ENCODE data around the gene B4GALNT3. TPM values are rescaled to one million over a fixed set of nuclear protein-coding genes. Genes with fewer than 3 reads are reported as not detected.

The B4GALNT3 gene
- polyA plus RNA-seq, 3 donors, result 0.56 to 6.3 (median 2.1) TPM

DNA sequence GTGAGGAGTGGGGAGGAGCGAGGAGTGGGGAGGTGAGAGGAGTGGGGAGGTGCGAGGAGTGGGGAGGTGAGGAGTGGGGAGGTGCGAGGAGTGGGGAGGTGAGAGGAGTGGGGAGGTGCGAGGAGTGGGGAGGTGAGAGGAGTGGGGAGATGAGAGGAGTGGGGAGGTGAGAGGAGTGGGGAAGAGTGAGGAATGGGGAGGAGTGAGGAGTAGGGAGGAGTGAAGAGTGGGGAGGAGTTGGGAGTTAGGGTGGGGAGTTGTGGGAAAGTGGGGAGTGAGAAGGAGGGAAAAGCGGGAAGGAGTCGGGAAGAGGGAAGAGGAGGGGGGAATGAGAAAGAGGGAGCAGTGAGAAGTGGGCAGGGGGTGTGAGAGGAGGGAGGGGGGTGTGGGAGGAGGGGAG lies 86.1 kb downstream of the B4GALNT3 start:
- no peak overlapping the region for H3K27ac ChIP-seq (ENCODE audit: low read depth, low read length)
- 59 to 69% (median 66%) methylated on average over 6 of the region's 6 CpGs for WGBS, 3 donors

DNA sequence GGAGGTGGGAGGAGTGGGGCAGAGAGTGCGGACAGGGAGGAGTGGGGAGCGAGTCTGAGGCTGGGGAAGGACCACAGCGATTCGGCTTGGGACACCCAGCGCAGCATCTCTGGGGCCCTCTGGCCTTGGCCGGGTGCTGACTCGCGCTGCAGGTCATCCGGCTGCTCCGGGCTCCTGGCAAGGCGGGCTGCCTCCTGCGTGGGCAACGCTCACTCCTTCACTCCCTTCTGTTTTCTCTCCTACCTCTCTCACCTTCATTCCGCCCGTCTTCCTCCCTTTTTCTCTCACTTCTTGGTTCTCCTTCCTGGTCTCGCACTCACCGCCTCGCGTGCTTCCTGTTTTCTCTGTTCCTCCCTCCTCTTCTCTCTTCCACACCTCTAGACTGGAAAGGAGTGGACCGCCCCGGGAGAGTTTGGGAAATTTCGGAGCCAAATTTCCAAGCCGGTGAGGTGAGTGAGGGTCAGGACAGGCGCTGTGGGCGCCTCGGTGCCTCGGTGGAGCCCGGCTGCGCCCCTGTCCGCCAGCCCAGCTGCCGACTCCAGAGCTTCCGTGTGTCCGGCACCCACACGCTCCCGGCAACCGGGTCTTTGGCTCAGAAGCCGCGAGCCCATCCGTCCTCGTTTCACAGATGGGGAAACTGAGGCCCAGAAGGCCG lies 86.7 kb downstream of the B4GALNT3 start:
- WGBS, 3 donors, result 63 to 78% (median 70%) methylated on average over 35 to 41 of the region's 41 CpGs
- no peak overlapping the region for H3K27ac ChIP-seq (ENCODE audit: low read depth, low read length)

DNA sequence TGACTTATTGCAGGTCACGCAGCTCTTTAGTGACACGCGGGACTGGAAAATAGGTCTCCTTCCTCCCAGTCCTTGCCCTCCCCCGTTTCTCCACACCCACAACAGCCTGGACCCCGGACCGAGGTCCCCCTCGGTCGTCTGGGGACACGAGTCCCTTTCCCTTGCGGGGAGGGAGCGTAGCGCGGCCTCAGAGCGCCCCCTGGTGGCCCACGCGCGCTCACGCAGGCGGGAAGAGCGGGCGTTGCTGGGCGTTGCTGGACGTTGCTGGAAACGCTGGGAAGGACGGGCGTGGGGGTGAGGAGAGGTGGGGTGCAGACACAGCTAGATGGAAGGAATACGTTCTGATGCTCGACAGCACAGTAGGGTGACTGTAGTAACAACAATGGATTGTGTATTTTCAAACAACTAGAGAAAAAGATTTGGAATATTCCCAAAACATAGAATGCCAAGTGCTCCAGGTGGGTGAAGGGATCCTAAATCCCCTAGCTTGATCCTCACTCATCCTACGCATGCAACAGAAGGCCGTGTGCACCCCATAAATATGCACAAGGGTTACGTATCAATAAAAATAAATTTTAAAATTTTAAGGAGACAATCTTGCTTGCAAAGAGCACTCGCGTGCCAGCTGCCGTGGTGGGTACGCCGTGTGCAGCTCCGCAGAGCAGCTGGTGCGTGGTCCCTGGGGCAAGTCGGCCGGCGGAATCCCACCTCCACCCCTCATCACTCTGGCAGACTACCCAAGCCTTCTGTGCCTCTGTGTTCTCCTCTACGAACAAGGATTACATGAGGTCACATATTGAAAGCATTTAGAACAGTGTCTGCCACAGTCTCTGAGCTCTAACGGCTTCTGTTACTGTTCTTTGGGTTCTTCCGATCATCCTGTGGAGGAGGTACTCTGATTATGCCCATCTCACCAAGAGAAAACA lies 87.4 kb downstream of the B4GALNT3 start:
- 26 to 28% (median 28%) methylated on average over 44 of the region's 44 CpGs for WGBS, 3 donors

DNA sequence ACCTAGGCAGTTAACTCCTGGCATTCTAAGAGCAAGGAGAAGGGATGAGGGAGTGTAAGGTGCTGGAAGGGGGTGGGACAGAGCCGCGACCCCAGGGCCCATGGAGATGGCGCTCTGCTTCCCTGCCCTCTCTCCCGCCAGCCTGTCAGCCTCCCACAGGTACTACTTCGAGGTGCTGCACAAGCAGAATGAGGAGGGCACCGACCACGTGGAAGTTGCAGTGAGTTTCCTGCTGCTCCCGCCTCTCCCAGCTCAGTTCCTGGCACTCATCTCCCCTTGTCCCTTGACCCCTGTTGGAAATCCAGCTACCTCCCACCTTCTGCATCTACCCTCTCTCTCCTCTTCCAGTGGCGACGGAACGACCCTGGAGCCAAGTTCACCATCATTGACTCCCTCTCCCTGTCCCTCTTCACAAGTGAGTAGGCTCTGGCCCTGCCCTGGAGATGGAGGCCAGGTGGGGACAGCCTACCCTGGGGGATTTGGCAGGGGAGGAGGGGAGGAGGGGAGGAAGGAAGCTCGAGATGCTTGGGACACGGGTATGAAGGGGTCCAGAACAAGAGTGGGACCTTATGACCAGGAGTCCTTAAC lies 88.2 kb downstream of the B4GALNT3 start:
- no peak overlapping the region for H3K27ac ChIP-seq (ENCODE audit: low read depth, low read length)
- 63 to 64% (median 63%) methylated on average over 12 to 13 of the region's 13 CpGs for WGBS, 3 donors

More for the DNA sequence above, 87.4 kb downstream of the B4GALNT3 start:
- no peak overlapping the region for H3K27ac ChIP-seq (ENCODE audit: low read depth, low read length)

DNA sequence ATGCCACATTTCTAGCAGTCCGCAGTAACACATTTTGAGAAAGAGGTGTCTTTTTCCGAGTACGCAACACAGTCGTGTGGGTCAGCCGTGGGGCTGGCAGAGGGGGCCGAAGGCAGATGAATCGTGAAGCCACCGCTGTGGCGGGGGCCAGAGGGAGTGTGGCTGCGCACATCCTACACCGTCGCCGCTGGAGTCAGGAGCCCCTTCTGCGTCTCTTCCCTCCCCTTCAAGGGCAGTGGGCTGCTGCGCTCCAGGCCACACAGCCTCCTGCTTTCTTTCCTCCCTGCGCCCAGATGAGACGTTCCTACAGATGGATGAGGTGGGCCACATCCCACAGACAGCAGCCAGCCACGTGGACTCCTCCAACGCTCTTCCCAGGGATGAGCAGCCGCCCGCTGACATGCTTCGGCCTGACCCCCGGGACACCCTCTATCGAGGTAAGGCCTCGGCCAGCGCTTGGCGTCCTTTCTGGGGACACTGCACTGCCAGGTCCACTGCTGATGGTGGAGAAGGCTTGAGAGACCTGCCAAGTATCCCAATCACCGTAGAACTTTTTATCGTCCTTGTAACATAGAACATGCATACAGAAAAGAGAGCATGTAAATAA lies 89.8 kb downstream of the B4GALNT3 start:
- H3K27ac ChIP-seq (ENCODE audit: low read depth, low read length), result no peak overlapping the region
- WGBS, 3 donors, result 86 to 91% (median 91%) methylated on average over 29 of the region's 29 CpGs

DNA sequence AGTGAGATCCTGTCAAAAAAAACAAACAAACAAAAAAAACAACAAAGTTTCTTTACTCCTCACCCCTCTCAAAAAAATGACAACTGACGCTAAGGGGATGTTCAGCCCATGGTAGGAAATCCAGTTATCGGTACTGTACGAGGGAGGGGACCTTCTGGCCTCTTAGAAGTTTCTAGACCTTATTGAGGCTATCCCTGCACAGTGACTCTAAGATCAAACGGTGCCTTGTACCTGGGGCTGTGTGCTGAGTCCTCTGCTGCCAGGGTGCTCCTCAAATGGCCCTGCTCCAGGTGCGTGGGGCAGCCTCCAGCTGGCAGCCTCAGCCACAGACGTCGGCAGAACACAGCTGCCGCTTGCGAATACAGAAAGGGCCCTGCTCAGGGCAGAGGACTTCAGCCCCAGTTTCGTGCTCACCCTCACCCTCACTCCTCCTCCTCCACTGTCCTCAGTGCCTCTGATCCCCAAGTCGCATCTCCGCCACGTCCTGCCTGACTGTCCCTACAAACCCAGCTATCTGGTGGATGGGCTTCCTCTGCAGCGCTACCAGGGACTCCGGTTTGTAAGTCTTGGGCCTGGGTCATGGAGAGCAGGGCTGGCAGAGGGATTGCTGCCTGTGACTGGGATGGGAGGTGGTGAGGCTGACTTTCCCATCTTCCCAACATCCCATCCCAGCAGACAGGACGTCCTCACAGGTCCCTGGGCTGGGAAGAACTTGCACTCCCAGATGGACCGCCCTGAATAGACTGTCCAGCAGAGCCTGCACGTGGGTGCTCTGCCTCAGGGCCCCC lies 90.9 kb downstream of the B4GALNT3 start:
- 70 to 82% (median 81%) methylated on average over 18 of the region's 18 CpGs for WGBS, 3 donors
- H3K27ac ChIP-seq (ENCODE audit: low read depth, low read length), result no peak overlapping the region

DNA sequence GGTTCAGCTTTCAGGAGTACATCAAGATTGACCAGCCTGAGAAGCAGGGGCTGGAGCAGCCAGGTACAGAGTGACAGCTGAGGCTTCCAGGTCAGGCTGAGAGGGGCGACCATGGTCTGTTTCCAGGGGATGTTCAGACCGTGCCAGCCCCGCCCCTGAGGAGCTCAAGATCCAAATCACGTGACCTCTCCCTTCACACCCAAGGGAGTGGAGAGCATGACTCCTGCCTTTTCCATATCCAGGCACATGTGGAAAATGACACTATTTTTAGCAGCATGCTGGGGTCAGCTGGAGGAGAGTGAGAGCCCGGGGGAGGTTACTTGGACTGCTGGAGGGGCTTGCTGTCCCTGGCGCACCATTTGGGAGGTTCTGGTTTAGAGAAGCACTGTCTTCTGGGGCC lies 92.7 kb downstream of the B4GALNT3 start:
- no peak overlapping the region for H3K27ac ChIP-seq (ENCODE audit: low read depth, low read length)
- WGBS, 3 donors, result 49 to 57% (median 55%) methylated on average over 6 of the region's 6 CpGs

DNA sequence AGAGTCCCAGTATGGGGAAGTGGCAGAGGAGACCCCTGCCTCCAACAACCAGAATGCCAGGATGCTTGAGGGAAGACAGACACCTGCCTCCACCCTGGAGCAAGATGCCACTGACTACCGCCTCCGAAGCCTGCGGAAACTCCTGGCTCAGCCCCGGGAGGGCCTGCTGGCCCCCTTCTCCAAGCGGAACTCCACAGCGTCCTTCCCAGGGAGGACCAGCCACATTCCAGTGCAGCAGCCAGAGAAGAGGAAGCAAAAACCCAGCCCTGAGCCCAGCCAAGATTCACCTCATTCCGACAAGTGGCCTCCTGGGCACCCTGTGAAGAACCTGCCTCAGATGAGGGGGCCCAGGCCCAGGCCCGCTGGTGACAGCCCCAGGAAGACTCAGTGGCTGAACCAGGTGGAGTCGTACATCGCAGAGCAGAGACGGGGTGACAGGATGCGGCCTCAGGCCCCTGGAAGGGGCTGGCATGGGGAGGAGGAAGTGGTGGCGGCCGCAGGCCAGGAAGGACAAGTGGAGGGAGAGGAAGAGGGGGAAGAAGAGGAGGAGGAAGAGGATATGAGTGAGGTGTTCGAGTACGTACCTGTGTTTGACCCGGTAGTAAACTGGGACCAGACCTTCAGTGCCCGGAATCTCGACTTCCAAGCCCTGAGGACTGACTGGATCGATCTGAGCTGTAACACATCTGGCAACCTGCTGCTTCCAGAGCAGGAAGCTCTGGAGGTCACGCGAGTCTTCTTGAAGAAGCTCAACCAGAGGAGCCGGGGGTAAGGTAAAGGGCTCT lies 93.7 kb downstream of the B4GALNT3 start:
- no peak overlapping the region for H3K27ac ChIP-seq (ENCODE audit: low read depth, low read length)
- 61 to 77% (median 61%) methylated on average over 23 of the region's 23 CpGs for WGBS, 3 donors

DNA sequence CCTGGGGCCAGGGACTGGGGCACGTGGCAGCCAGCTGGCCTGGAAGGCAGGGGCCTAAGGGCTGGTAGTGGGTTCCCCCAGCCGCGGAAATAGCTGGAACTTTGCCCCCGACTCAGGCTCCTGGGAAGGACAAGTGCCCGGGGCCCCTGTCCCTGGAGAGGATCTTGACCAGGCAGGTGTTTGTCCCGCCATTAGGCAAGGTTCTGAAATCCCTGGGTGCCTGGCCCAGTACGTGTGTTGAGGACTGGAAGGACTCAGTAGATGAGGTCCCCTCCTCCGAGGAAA lies 94.2 kb downstream of the B4GALNT3 start:
- H3K27ac ChIP-seq (ENCODE audit: low read depth, low read length), result no peak overlapping the region
- WGBS, 3 donors, result 73 to 82% (median 80%) methylated on average over 8 of the region's 8 CpGs

DNA sequence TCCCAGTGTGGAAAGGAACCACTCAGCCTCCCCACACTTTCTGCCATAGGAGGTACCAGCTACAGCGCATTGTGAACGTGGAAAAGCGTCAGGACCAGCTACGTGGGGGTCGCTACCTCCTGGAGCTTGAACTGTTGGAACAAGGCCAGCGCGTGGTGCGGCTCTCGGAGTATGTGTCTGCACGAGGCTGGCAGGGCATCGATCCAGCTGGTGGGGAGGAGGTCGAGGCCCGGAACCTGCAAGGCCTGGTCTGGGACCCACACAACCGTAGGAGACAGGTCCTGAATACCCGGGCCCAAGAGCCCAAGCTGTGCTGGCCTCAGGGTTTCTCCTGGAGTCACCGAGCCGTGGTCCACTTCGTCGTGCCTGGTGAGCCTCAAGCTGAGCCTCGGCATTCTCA lies 96.8 kb downstream of the B4GALNT3 start:
- whole genome bisulfite sequencing, 3 donors, result 87 to 94% (median 92%) methylated on average over 20 of the region's 20 CpGs
- no peak overlapping the region for H3K27ac ChIP-seq (ENCODE audit: low read depth, low read length)

DNA sequence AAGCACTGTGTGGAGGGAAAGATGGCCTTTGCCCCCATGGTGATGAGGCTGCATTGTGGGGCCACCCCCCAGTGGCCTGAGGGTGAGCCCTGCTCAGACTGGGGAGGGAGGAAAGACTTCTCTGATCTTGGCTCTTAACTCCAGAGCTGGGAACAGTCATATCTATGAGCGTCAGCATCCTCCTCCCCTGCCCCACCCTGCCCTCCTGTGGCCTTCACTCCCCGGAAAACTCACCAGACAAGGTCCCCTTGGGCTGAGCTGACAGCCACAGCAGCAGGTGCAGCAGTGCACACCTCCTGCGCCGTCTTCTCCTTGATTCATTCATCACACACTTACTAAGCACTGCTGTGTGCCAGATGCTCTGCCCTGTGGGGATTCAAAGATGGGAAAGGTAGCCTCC lies 98.8 kb downstream of the B4GALNT3 start:
- no peak overlapping the region for H3K27ac ChIP-seq (ENCODE audit: low read depth, low read length)
- 43 to 80% (median 79%) methylated on average over 4 of the region's 4 CpGs for WGBS, 3 donors

DNA sequence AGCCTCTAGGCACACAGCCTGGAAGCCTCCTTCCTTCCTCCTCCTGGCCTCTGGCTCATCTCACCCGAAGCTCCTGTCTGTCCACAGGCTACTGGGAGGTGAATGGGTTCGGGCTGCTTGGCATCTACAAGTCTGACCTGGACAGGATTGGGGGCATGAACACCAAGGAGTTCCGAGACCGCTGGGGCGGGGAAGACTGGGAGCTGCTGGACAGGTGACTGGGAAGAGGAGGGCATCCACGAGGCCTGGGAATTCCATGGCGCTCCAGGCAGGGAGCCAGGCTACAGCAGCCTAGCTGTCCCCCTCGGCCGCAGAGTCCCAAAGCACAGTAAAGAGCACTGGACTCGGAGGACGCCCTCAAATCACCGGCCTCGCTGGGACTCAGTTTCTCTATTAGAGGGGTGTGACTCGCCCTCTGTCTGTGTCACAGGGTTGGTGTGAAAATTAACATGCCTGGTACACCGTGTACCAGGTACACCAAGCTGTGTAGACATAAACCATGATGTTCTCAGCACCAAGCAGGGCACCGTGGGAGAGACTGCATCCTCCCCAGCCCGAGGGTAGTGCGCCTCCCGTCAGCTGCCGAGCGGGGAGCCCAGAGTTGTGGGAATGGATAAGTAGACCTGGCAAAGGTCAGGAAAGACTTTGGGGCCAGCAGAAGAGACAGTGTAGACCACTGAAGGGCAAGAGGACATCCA lies 99.6 kb downstream of the B4GALNT3 start:
- H3K27ac ChIP-seq (ENCODE audit: low read depth, low read length), result no peak overlapping the region
- WGBS, 3 donors, result 84 to 90% (median 89%) methylated on average over 21 of the region's 21 CpGs

DNA sequence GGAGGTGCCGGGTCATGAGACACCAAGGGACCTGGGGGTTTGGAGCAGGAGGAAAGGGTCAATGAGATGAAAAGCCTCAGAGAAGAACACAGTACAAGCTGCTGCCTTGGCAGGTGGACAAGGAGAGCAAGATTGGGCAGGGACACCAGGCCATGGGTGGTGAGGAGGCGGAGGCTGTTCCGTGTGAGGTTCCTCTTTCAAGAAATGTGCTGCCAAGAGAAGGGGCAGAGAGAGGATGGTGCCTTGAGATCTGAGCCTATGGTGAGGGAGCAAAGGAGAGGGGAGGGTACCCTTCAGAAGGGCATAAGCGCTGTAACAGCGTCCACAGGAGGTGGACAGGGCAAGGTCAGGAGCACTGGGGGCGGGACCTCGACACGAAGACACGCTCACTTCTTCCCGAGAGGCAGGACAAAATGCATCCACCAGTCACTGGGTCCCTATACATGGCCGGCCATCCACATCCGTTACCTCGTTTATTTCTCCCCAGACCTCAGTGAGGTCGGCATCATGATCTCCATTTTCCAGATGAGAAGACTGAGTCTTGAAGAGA lies 100.2 kb downstream of the B4GALNT3 start:
- H3K27ac ChIP-seq (ENCODE audit: low read depth, low read length), result no peak overlapping the region
- WGBS, 3 donors, result 75 to 86% (median 85%) methylated on average over 14 of the region's 14 CpGs

DNA sequence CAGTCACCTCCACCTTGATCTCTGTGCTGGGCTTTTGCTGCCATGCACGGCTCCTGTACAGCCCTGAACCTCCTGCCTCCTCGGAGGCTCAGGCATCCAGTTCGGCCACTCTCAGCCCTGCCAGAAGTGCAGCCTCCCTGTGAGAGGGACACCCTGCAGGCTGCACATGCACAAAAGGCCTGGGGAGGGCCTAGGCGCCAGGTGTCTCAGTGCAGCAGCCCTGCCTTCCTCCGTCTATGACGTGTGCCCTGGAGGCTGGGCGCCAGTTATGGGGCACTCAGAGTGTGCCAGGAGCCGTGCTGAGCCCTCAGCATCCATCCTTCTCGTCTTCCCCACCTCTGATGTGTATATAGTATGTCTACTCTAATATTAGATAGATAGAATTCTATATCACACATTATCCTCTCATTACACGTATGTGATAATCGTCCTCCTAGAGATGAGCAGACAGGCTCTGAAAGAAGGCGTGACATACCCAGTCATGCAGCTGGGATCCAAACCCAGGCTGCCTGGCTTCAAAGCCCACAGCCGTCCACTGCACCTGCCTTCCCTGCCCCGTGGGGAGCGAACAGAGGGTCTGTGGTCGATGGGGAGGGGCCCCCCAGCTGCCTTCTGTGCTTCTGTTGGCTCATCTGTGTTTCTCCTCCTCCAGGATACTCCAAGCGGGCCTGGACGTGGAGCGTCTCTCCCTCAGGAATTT lies 101.1 kb downstream of the B4GALNT3 start:
- 76 to 88% (median 87%) methylated on average over 19 of the region's 19 CpGs for WGBS, 3 donors
- no peak overlapping the region for H3K27ac ChIP-seq (ENCODE audit: low read depth, low read length)

DNA sequence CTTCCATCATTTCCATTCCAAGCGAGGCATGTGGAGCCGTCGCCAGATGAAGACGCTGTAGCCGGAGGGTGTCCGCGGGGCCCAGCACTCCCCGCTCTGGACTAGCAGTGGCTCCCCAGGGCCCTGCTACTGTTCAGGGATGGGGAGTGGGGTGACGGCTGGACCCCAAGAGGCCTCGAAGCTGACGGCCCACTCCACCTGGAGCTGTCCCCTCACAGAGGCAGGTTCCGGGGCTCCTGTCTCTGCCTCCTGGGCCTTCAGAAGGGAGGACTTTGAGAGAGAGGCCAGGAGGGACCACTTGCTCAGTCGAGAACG lies 101.6 kb downstream of the B4GALNT3 start:
- H3K27ac ChIP-seq (ENCODE audit: low read depth, low read length), result no peak overlapping the region
- WGBS, 3 donors, result 84 to 88% (median 87%) methylated on average over 12 to 14 of the region's 14 CpGs

DNA sequence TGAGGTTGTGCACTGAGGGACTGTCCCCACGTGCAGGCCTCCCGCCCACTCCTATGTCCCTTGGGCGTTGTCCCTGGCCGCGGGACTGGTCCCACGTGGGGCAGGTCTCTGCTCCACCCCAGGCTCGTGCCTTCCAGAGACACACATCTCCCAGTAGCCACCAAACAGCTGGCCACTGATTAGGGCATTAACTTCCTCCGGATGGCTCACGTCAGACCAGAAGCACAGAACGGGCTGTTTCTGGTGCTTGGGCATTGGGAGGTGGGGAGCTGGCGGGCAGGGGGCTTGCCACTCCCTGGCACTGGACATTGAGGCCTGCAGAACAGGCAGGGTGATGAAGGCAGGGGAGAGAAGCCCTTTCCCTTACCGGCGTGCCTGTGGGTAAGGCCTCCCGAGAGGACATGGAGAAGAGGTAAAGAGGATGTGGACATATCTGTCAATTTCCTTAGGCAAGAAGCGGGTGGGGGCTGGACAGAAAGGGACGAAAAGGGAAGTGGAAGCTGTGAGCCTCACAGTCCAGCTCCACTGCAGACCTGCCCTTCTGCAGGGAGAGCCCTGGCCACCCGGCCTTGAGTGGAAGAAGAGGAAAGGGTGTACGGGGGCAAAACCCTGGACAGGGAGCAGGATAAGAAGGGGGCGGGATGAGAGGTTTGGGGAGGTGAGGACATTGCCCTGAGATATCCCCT lies 102.3 kb downstream of the B4GALNT3 start:
- no peak overlapping the region for H3K27ac ChIP-seq (ENCODE audit: low read depth, low read length)
- 31 to 77% (median 38%) methylated on average over 19 of the region's 19 CpGs for WGBS, 3 donors
